ENCODE data around the gene ARSJ. TPM values are rescaled to one million over a fixed set of nuclear protein-coding genes. Genes with fewer than 3 reads are reported as not detected.

ARSJ gene
- total RNA-seq, 1 donor from 2014 or later: 0.59 TPM

GRCh38 chr4:113996599-113997177 is 17.2 kb upstream of the ARSJ start:
- intact Hi-C loops (cut with micrococcal nuclease): no loop called here
- DNase-seq: no peak
- no peak for ATAC-seq

GRCh38 chr4:113993887-113994286 is 14.4 kb upstream of the ARSJ start:
- ATAC-seq (no peak), DNase-seq (no peak)
- intact Hi-C loops (cut with micrococcal nuclease): no loop called here

DNA sequence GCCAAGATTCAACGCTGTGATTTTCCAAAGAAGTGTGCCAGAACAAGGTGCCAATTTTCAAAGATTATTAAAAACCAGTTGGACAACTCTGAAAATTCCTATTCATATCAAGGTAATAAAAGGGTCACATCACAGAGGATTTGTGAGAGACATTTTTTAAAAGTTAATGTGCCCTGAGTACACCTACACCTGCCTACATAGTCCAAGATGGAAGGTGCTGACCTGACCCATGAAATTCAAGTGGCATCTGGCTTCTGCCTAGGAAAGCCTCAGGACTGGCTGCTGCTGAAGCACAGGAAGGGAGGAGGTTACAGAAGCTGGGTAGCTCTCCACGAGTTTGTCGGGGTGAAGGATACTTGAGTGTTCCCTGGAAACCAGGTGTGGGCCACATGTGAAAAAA is 11.4 kb upstream of the ARSJ start:
- intact Hi-C loops (cut with micrococcal nuclease): no loop called here
- ATAC-seq: no peak
- DNase-seq: no peak

DNA sequence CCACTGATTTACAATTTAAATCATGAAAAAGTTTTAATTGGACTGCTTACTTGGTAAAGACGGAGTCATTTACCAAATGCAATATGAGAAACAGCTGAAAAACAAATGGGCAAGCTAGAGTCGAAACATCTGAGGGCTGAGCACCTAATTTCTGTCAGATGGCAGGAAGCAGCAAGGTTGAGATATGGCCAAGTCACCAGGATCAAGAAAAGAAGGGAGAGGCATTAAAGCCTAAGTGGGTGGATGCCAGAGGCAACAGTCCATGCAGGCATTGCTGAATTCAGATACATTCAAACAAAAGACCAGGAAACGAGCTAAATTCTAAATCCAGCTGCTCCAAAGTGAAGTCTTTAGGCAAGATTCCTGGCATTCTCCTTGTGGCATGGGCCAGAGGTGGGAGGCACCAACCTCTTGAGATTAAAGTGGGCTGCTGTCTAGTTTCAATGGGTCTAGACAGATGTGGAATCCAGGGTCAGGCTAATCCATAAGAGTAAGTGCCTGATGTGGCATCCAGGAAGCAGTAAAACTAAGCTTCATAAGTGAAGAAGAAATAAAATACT is 8.0 kb upstream of the ARSJ start:
- intact Hi-C loops (cut with micrococcal nuclease): no loop called here
- no peak for DNase-seq
- ATAC-seq: no peak

- no peak for DNase-seq
- intact Hi-C loops (cut with micrococcal nuclease): no loop called here
- ATAC-seq: no peak
Measured at GRCh38 chr4:113982181-113982580, 2.7 kb upstream of the ARSJ start.

DNA sequence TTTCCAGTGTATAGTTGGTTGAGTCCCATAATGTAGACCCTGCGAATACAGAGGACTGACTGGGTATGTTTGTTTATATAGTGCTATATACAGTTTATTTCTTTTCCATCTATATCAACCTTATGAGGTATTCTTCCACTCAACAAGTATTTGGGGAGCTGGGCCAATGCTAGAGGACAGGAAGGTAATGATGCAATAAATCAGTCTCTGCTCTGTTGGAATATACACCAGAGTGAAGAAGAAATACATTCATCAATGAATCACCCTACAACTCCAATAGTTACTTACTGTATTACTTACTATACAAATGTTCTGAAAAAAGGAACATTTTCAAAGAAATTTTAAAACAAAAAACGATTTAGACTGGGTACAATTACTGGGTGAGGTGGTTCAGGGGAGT is 2.1 kb upstream of the ARSJ start:
- intact Hi-C loops (cut with micrococcal nuclease): no loop called here
- DNase-seq (no peak), ATAC-seq (no peak)

GRCh38 chr4:113979905-113980615 is 613 bp upstream of the ARSJ start:
- ATAC-seq (no peak), DNase-seq (no peak)
- intact Hi-C loops (cut with micrococcal nuclease): no loop called here

DNA sequence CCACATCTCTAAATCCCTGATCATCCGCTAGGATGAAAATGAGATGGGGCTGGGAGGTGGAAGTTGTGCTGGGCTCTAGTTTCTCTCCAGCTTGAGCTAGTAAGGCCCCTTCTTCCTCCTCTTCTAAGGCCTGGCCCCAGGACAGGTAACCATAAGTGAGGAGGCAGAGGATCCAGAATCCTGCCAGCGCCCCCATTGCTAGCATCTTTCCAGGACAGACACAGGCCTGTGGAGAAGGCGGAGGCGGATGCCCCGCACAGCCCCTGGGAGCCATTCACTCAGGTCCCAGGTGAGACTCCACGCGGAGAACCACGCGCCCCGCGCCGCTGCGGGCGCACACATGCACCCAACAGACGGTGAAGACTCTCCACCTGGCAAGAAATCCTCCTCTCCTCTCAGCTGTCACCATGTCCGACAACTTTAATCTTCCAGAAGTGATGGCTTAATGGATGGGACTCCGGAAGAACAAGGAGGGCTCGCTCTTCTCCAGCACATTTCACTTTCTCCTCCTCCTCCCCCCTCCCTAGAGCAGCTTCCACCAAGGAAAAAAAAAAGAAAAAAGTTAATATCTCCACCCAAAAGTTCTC is 793 bp downstream of the ARSJ start:
- ATAC-seq (peak; percentile 50), DNase-seq (no peak)
- intact Hi-C loops (cut with micrococcal nuclease): no loop called here

GRCh38 chr4:113978105-113978504 is 1.3 kb downstream of the ARSJ start:
- DNase-seq (no peak), ATAC-seq (no peak)
- intact Hi-C loops (cut with micrococcal nuclease): no loop called here

DNA sequence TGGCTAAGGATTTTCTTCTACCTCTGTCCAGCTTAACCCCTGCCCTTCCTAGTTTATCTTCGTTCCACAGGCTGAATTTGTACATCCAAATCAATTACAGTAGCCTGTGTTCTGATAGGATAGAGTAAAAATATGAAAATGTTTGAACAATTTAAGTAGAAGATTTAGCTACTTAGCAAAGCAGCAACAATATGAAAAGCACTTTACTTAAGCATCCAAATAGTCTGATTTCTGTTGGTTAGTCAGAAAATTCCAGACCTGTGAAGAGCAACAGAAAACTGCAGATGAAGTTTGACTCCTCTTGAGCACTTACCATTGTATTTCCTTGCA is 2.0 kb downstream of the ARSJ start:
- DNase-seq (no peak), ATAC-seq (no peak)
- intact Hi-C loops (cut with micrococcal nuclease): no loop called here

GRCh38 chr4:113976741-113977525 is 2.5 kb downstream of the ARSJ start:
- DNase-seq: no peak
- intact Hi-C loops (cut with micrococcal nuclease): no loop called here
- no peak for ATAC-seq

DNA sequence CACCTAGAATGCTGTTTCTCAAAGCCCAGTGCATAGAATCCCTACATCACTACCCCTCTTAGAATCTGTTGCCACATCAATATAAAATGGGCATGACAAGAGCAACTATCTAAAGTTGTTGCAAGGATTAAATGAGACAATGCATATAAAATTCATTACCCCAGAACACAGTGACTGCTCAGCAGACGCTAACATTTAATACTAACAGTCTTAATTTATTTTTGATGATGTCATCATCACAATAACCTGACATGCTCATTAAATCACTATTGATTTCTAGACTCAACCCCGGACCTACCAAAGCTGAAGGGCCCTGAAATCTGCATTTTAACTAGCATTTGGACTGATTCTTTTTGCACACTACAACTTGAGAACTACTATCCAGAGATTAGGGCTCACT is 3.9 kb downstream of the ARSJ start:
- DNase-seq (no peak), ATAC-seq (no peak)
- intact Hi-C loops (cut with micrococcal nuclease): no loop called here

GRCh38 chr4:113974467-113974866 is 5.0 kb downstream of the ARSJ start:
- DNase-seq (no peak), ATAC-seq (no peak)
- intact Hi-C loops (cut with micrococcal nuclease): no loop called here

GRCh38 chr4:113973345-113973744 is 6.1 kb downstream of the ARSJ start:
- intact Hi-C loops (cut with micrococcal nuclease): no loop called here
- DNase-seq (no peak), ATAC-seq (no peak)

DNA sequence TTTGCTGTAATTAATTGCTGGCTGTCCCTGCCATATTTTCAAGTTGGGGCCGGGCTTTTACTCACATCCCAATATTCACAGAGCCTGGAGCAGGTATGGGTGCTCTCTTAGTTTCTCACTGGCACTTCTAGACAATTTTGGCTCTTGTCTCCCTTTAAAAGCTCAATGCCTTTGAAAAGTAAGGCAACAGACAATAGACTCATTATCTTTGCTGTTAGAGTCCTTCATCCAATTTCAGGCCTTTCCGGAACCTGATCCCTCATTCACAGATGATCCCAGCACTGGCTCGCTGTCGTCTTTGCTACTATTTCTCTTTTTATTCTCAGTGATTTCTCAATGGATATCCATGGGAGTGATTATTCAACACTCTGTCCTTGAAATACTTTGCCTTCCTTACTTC is 6.7 kb downstream of the ARSJ start:
- intact Hi-C loops (cut with micrococcal nuclease): no loop called here
- ATAC-seq (no peak), DNase-seq (no peak)

- peak; percentile 22 for ATAC-seq
- no peak for DNase-seq
- intact Hi-C loops (cut with micrococcal nuclease): no loop called here
Measured at GRCh38 chr4:113971706-113972360, 7.6 kb downstream of the ARSJ start.

DNA sequence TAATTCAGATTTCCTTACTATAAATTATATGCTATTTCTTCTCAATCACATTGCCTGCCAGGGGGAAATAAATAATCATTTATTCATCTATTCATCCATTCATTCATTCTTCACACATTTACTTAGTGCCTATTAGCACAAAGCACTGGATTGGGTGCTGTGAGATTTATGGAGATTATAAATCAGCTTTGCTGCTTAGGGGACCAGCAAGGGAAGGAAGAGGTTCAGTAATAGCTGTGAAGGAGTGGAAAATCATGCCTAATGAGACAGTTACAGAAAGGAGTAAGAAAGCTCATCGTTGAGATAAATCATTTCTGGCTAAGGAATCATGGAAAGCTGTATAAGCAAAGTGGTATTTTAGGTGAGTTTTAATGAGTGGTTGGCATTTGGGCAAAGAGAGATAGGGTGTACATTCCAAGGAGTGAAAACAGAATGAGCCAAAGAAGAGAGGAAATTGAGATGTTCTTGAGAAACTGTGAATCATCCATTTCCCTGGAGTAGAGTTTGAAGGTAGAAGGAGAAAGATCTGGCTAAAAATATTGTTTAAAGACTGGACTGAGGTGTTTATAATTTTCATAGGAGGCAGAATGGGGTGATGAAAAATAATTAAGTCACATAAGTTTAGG is 9.6 kb downstream of the ARSJ start:
- DNase-seq (no peak), ATAC-seq (no peak)
- intact Hi-C loops (cut with micrococcal nuclease): no loop called here

DNA sequence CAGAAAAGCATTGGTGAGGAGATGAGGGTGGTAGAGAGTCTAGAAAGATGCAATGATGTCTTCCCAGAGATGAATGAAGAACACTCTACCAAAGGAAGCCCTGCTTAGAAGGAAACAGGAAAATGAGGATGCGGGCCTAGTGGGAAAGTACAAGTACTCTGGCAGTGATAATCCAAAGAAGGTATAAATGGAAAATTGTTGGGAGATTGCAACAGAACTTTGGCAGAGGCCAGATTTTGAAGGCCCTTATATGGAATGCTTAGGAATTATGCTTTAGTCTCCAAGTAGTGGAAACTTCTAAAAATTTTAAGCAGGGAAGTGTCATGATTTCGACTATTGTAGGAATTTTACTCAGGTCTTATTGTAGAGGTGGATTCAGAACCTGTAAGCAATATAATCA is 11.0 kb downstream of the ARSJ start:
- intact Hi-C loops (cut with micrococcal nuclease): no loop called here
- DNase-seq (no peak), ATAC-seq (no peak)

- no peak for DNase-seq
- no peak for ATAC-seq
- intact Hi-C loops (cut with micrococcal nuclease): no loop called here
Measured at GRCh38 chr4:113967687-113968086, 11.8 kb downstream of the ARSJ start.

All from left ventricle myocardium superior (tissue), 1 donor.